ENCODE measurements around the gene SH3YL1.

- TF ChIP-seq POLR2AphosphoS5 (IDR thresholded peaks at IDR 0.05; ENCODE audit: low read depth, low read length) (no peak), POLR2A (IDR thresholded peaks at IDR 0.05; ENCODE audit: low read depth, low read length) (no peak), TAF1 (IDR thresholded peaks at IDR 0.05; ENCODE audit: low read depth, low read length) (no peak)
Observed at GRCh38 chr2:223451-223850, 40.4 kb downstream of the SH3YL1 start.

All from GM12891 (cell line).